ENCODE measurements around the gene NR1H3.
A peak's percentile ranks its signal among the peaks of the same experiment; 100 is the strongest.
"Not testable (repeated sequence)": the region's sequence is repeated elsewhere in the genome, so short reads cannot be mapped to it uniquely, and the experiment has no call there.

The NR1H3 gene

GRCh38 chr11:47257517-47258316, at the start of gene NR1H3:
Gene NR1H3, plus strand, starts transcription at chr11:47257996. Its CDS starts 1,221 bp downstream, at chr11:47259217.
- no peak for FAIRE-seq
- peak; percentile 77 for DNase-seq (ENCODE audit: insufficient read length, low spot score)

- FAIRE-seq = not testable (repeated sequence)
These were observed 49.7 kb upstream of the NR1H3 start for GRCh38 chr11:47208008-47208552.

GRCh38 chr11:47208628-47209027, 49.2 kb upstream of the NR1H3 start:
- no peak for DNase-seq (ENCODE audit: insufficient read length, low spot score)
- FAIRE-seq = no peak

More at GRCh38 chr11:47208008-47208552, 49.7 kb upstream of the NR1H3 start:
- not testable (repeated sequence) for DNase-seq (ENCODE audit: insufficient read length, low spot score)

GRCh38 chr11:47212938-47213337, 44.9 kb upstream of the NR1H3 start:
- FAIRE-seq = no peak
- DNase-seq (ENCODE audit: insufficient read length, low spot score) = no peak

- no peak for FAIRE-seq
- DNase-seq (ENCODE audit: insufficient read length, low spot score) = peak; percentile 73
These were observed 43.7 kb upstream of the NR1H3 start for GRCh38 chr11:47213950-47214565.

GRCh38 chr11:47215366-47215910, 42.4 kb upstream of the NR1H3 start:
- no peak for DNase-seq (ENCODE audit: insufficient read length, low spot score)
- FAIRE-seq = no peak

GRCh38 chr11:47216121-47216798, 41.5 kb upstream of the NR1H3 start:
- FAIRE-seq (peak; percentile 46), DNase-seq (ENCODE audit: insufficient read length, low spot score) (peak; percentile 69)

- DNase-seq (ENCODE audit: insufficient read length, low spot score) (peak; percentile 40), FAIRE-seq (no peak)
These were observed 37.4 kb upstream of the NR1H3 start for GRCh38 chr11:47220401-47220821.

GRCh38 chr11:47222696-47223095, 35.1 kb upstream of the NR1H3 start:
- no peak for FAIRE-seq

GRCh38 chr11:47225552-47226400, 32.0 kb upstream of the NR1H3 start:
- FAIRE-seq (no peak), DNase-seq (ENCODE audit: insufficient read length, low spot score) (no peak)

More at GRCh38 chr11:47222696-47223095, 35.1 kb upstream of the NR1H3 start:
- no peak for DNase-seq (ENCODE audit: insufficient read length, low spot score)

- DNase-seq (ENCODE audit: insufficient read length, low spot score) = no peak
- no peak for FAIRE-seq
These were observed 28.6 kb upstream of the NR1H3 start for GRCh38 chr11:47229161-47229560.

- DNase-seq (ENCODE audit: insufficient read length, low spot score) = no peak
- no peak for FAIRE-seq
These were observed 24.7 kb upstream of the NR1H3 start for GRCh38 chr11:47233051-47233450.

GRCh38 chr11:47233989-47234668, 23.7 kb upstream of the NR1H3 start:
- FAIRE-seq = no peak
- DNase-seq (ENCODE audit: insufficient read length, low spot score) = no peak

GRCh38 chr11:47234669-47235100, 23.1 kb upstream of the NR1H3 start:
- FAIRE-seq (no peak), DNase-seq (ENCODE audit: insufficient read length, low spot score) (no peak)

- DNase-seq (ENCODE audit: insufficient read length, low spot score) (no peak), FAIRE-seq (no peak)
These were observed 22.6 kb upstream of the NR1H3 start for GRCh38 chr11:47235163-47235562.

- DNase-seq (ENCODE audit: insufficient read length, low spot score) (no peak), FAIRE-seq (no peak)
These were observed 21.3 kb upstream of the NR1H3 start for GRCh38 chr11:47236482-47236881.

GRCh38 chr11:47239852-47240251, 17.9 kb upstream of the NR1H3 start:
- no peak for DNase-seq (ENCODE audit: insufficient read length, low spot score)
- no peak for FAIRE-seq

- DNase-seq (ENCODE audit: insufficient read length, low spot score) (no peak), FAIRE-seq (no peak)
These were observed 15.9 kb upstream of the NR1H3 start for GRCh38 chr11:47241841-47242301.

- no peak for FAIRE-seq
- no peak for DNase-seq (ENCODE audit: insufficient read length, low spot score)
These were observed 15.1 kb upstream of the NR1H3 start for GRCh38 chr11:47242596-47243192.
